Gastrocnemius medialis (tissue), 4 donors: ENCODE measurements around the gene STARD13. TPM values are rescaled to one million over a fixed set of nuclear protein-coding genes. Genes with fewer than 3 reads are reported as not detected.

Source experiments
- ATAC-seq, 2 donors: fragments of 150-250 bp; one replicate each; pipeline ENCODE4 v1.9.1; 2016
- DNase-seq, 2 donors: peaks; one replicate each; pipeline ENCODE4 v3.0.0-alpha.2; 2019
- H3K27ac ChIP-seq, 4 donors: fragments of 200-600 bp; sonication (generic); 1 replicate in 1 of 4; 2 replicates in 3 of 4; pipeline ENCODE4 v1.5.1; 2016 to 2018; ENCODE audit warnings: mild to moderate bottlenecking in 2 of 4, moderate library complexity in 1 of 4
- H3K27me3 ChIP-seq, 3 donors: fragments of 200-600 bp; sonication (generic) in 2 of 3; 1 replicate in 1 of 3; 2 replicates in 2 of 3; pipeline versions ENCODE4 v1.5.1 to v1.6.0; 2016 to 2019; ENCODE audit warnings: mild to moderate bottlenecking in 1 of 3, moderate library complexity in 1 of 3
- H3K36me3 ChIP-seq, 2 donors: fragments of 200-600 bp; sonication (generic) in 1 of 2; one replicate each; pipeline ENCODE4 v1.5.1; 2017 to 2018
- H3K4me1 ChIP-seq, 2 donors: fragments of 200-600 bp; sonication (generic) in 1 of 2; one replicate each; pipeline ENCODE4 v1.5.1; 2016 to 2017; ENCODE audit warnings: mild to moderate bottlenecking in 2 of 2
- H3K4me3 ChIP-seq, 4 donors: fragments of 200-600 bp; sonication (generic) in 3 of 4; 1 replicate in 1 of 4; 2 replicates in 3 of 4; pipeline ENCODE4 v1.5.1; 2016 to 2019; ENCODE audit warnings: mild to moderate bottlenecking in 2 of 4
- H3K9me3 ChIP-seq, 3 donors: fragments of 200-600 bp; sonication (generic) in 2 of 3; 1 replicate in 1 of 3; 2 replicates in 2 of 3; pipeline ENCODE4 v1.5.1; 2016 to 2019
- POLR2A ChIP-seq, 2 donors: fragments of 450-650 bp; IDR thresholded peaks; one replicate each; pipeline ENCODE4 v1.6.1; 2017; ENCODE audit warnings: antibody characterized with exemption in 2 of 2, mild to moderate bottlenecking in 2 of 2, moderate library complexity in 2 of 2
- in situ Hi-C, 4 donors: fragments of 200-750 bp; cut with MboI; loops; one replicate each; pipeline versions ENCODE4 v1.15.0 to v1.8.0; 2017; ENCODE audit warnings: low sequenced_read_pairs in 4 of 4
- intact Hi-C: fragments of 100-400 bp; cut with DNase I; formaldehyde crosslinking; loops from one replicate; pipeline ENCODE4 v1.15.1; 2023; ENCODE audit warnings: low total_unique reads
- total RNA-seq, 4 donors: library from RNA; depleted of rRNA; stranded (reverse); fragments of >200 nt; gene quantifications; one replicate each; pipeline versions ENCODE4 v1.1.0 to v1.2.3, GENCODE V29; 2016
- TF ChIP-seq, protein P1 (sequence below), 5 experiments: fragments of 450-650 bp in 3 of 5; fragments of 200-600 bp in 2 of 5; sonication (generic) in 2 of 5; IDR thresholded peaks in 4 of 5; conservative IDR thresholded peaks in 1 of 5; 1 replicate in 4 of 5; 2 replicates in 1 of 5; pipeline ENCODE4 v1.5.1; 2016 to 2019; ENCODE audit warnings: antibody characterized with exemption in 5 of 5, mild to moderate bottlenecking in 3 of 5, moderate library complexity in 3 of 5

Gene STARD13
- total RNA-seq, 4 donors from 2014 or later: 7.7 to 19.3 (median 12.0) TPM

DNA sequence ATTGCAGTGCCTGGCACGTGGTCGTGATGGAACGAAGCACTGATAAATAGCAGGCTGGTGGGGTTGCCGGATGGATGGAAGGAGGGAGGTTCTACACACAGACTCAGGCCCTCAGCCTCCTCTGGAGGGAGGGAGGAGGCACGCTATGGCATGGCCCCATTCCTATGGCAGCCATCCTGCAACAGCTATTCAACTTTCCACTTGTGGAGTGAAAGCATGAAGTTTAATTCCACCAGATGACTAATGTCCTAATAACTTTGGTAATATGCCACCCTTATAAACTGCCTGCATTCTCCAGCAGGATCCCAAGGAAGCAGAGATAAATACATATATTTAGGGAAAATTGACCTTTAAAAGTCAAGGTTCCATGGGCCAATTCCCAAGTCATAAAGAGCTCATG is 176.9 kb downstream of the STARD13 start:
- ATAC-seq (no peak), DNase-seq (no peak)
- in situ Hi-C loops: no loop called here
- no peak overlapping the region for H3K4me3 ChIP-seq
- H3K27me3 ChIP-seq: no peaks in the 10 kb centered on the region
- H3K36me3 ChIP-seq: peaks cover 0 to 45% of the 10 kb centered on the region in 2 donors
- no peaks in the 10 kb centered on the region for H3K9me3 ChIP-seq
- intact Hi-C loops: no loop called here
- peaks cover 24 to 26% of the 10 kb centered on the region in 2 donors for H3K4me1 ChIP-seq
- H3K27ac ChIP-seq: no peak overlapping the region
- TF ChIP-seq POLR2A (IDR thresholded peaks at IDR 0.05): no peak
- TF ChIP-seq, protein P1, sequence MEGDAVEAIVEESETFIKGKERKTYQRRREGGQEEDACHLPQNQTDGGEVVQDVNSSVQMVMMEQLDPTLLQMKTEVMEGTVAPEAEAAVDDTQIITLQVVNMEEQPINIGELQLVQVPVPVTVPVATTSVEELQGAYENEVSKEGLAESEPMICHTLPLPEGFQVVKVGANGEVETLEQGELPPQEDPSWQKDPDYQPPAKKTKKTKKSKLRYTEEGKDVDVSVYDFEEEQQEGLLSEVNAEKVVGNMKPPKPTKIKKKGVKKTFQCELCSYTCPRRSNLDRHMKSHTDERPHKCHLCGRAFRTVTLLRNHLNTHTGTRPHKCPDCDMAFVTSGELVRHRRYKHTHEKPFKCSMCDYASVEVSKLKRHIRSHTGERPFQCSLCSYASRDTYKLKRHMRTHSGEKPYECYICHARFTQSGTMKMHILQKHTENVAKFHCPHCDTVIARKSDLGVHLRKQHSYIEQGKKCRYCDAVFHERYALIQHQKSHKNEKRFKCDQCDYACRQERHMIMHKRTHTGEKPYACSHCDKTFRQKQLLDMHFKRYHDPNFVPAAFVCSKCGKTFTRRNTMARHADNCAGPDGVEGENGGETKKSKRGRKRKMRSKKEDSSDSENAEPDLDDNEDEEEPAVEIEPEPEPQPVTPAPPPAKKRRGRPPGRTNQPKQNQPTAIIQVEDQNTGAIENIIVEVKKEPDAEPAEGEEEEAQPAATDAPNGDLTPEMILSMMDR (IDR thresholded peaks at IDR 0.05 in 4 of 5, conservative IDR thresholded peaks at IDR 0.05 in 1 of 5): no peak

DNA sequence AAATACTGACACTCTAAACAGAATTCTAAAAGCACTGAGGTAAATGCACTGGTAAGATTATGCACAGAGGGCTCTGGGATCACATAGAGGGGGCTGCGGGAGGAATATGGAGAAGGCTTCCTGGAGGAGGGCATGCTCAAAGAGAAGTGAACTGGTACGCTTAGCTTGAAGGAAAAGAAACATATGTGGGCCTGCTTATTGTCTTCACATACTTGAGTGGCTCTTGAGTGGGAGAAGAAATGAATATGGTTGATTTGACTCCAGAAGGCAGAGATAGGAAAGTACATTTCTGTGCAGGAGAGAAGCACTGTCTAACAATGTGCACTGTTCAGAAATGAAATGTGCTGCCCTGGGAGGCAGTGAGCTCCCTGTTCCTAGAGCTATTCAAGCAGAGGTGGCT is 178.2 kb downstream of the STARD13 start:
- Histone ChIP-seq H3K4me1 (peaks cover 24 to 26% of the 10 kb centered on the region in 2 donors), H3K36me3 (peaks cover 0 to 40% of the 10 kb centered on the region in 2 donors), H3K27ac (no peak overlapping the region), H3K27me3 (no peaks in the 10 kb centered on the region), H3K4me3 (no peak overlapping the region), H3K9me3 (no peaks in the 10 kb centered on the region)
- intact Hi-C loops: no loop called here
- TF ChIP-seq POLR2A (IDR thresholded peaks at IDR 0.05): no peak
- TF ChIP-seq, protein P1 (IDR thresholded peaks at IDR 0.05 in 4 of 5, conservative IDR thresholded peaks at IDR 0.05 in 1 of 5): no peak
- in situ Hi-C loops: no loop called here
- no peak for DNase-seq
- no peak for ATAC-seq

DNA sequence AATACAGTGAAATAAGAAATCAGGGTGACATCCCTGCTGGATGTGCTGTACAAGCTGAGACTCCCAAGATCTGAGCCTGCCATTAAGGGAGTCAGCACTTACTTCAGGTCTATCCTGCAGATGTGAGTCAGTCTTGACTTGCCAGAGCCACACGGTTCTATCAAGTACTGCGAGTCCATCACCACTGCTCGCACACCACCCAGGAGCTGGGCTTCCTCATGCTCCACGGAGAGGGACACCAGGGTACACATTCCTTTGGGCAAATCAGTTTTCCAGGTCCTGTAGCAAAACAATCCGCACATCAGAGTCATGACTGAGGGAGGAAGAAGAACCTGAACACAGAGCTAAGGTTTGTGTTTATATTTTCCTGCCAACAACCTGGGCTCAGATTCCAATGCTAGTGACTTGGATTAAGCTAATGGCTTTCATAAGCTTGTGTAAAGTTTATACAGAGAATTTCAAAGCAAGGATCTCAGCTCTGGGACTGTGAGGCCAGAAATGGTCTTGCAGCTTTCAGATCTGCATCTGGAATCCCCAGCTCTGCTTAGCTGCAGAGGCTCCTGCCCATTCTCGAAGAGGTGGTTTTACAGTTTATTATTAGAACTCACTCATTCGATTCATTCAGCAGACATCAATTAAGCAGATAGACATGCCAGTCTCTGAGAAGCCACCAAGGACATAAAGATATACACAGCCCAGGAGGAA is 178.7 kb downstream of the STARD13 start:
- H3K9me3 ChIP-seq: no peaks in the 10 kb centered on the region
- no peak overlapping the region for H3K4me3 ChIP-seq
- intact Hi-C loops: no loop called here
- in situ Hi-C loops: no loop called here
- H3K4me1 ChIP-seq: peaks cover 21 to 22% of the 10 kb centered on the region in 2 donors
- H3K27ac ChIP-seq: no peak overlapping the region
- H3K27me3 ChIP-seq: no peaks in the 10 kb centered on the region
- peaks cover 0 to 40% of the 10 kb centered on the region in 2 donors for H3K36me3 ChIP-seq
- TF ChIP-seq, protein P1 (IDR thresholded peaks at IDR 0.05 in 4 of 5, conservative IDR thresholded peaks at IDR 0.05 in 1 of 5): no peak
- no peak for TF ChIP-seq POLR2A (IDR thresholded peaks at IDR 0.05)
- DNase-seq (no peak), ATAC-seq (no peak)

DNA sequence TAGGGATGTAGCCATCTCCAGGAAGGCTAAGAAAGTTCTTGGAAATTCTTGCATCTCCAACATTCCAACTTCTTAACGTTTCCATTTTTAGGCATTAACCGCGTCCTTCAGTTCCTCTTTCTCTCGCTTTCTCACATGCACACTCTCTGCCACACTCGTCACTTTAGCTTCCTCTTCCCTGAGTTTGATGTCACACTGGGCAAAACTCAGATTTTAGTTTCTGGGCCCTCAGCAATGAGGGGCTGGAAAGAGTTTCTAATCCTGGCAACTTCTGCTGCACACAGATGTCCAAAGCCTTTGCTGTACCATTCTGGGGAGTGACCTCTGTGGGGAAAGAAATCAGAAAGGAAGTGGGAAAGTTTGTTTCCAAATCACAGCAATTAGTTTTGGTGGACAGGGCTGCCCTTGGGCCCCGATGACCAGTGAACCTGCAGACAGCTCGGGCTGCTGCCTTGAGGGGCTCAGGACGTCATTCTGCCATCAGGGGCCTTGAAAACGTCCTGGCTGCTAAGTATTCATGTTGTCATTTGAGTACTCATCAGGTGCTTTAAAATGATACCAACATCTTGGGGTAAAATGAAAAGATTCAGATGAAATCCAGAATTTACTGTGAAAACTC is 180.1 kb downstream of the STARD13 start:
- intact Hi-C loops: no loop called here
- Histone ChIP-seq H3K4me1 (peaks cover 7 to 12% of the 10 kb centered on the region in 2 donors), H3K27ac (peak overlapping the region in 1 of 4 donors; percentile 9), H3K9me3 (no peaks in the 10 kb centered on the region), H3K36me3 (peaks cover 0 to 40% of the 10 kb centered on the region in 2 donors), H3K27me3 (no peaks in the 10 kb centered on the region), H3K4me3 (no peak overlapping the region)
- in situ Hi-C loops: no loop called here
- ATAC-seq (peak in 1 of 2 donors; percentile 33), DNase-seq (no peak)
- TF ChIP-seq, protein P1 (IDR thresholded peaks at IDR 0.05 in 4 of 5, conservative IDR thresholded peaks at IDR 0.05 in 1 of 5): no peak
- TF ChIP-seq POLR2A (IDR thresholded peaks at IDR 0.05): no peak
